GM18517 (cell line): ENCODE data around the gene WDR88.

Source experiments
- ATAC-seq: cut with Tn5 transposase; IDR thresholded peaks from one replicate; pipeline ENCODE4 v1.9.1; 2021; ENCODE audit warnings: mild to moderate bottlenecking, moderate library complexity; ENCODE audit not compliant: unreplicated experiment

Gene WDR88

GRCh38 chr19:33132021-33132420, at the start of gene WDR88:
Gene WDR88 (plus strand): TSS chr19:33132114. CDS start chr19:33132170, 56 bp downstream.
- no peak for ATAC-seq

- no peak for ATAC-seq
Observed at GRCh38 chr19:33085570-33086128, 46.3 kb upstream of the WDR88 start.

- no peak for ATAC-seq
Observed at GRCh38 chr19:33086955-33087354, 45.0 kb upstream of the WDR88 start.

GRCh38 chr19:33089010-33089409, 42.9 kb upstream of the WDR88 start:
- no peak for ATAC-seq

GRCh38 chr19:33090179-33090578, 41.7 kb upstream of the WDR88 start:
- no peak for ATAC-seq

GRCh38 chr19:33093420-33094210, 38.3 kb upstream of the WDR88 start:
- no peak for ATAC-seq

GRCh38 chr19:33094436-33095067, 37.4 kb upstream of the WDR88 start:
- ATAC-seq: no peak

- ATAC-seq: no peak
Observed at GRCh38 chr19:33096005-33096404, 35.9 kb upstream of the WDR88 start.

GRCh38 chr19:33098055-33098534, 33.8 kb upstream of the WDR88 start:
- ATAC-seq: no peak

- ATAC-seq: no peak
Observed at GRCh38 chr19:33100894-33101644, 30.8 kb upstream of the WDR88 start.

- no peak for ATAC-seq
Observed at GRCh38 chr19:33102893-33103292, 29.0 kb upstream of the WDR88 start.

GRCh38 chr19:33108161-33108560, 23.8 kb upstream of the WDR88 start:
- no peak for ATAC-seq

- no peak for ATAC-seq
Observed at GRCh38 chr19:33110137-33110910, 21.6 kb upstream of the WDR88 start.

GRCh38 chr19:33111587-33111986, 20.3 kb upstream of the WDR88 start:
- no peak for ATAC-seq

- ATAC-seq: no peak
Observed at GRCh38 chr19:33114312-33114711, 17.6 kb upstream of the WDR88 start.

- ATAC-seq: no peak
Observed at GRCh38 chr19:33117501-33117900, 14.4 kb upstream of the WDR88 start.

GRCh38 chr19:33118643-33119042, 13.3 kb upstream of the WDR88 start:
- ATAC-seq: no peak

GRCh38 chr19:33124207-33125098, 7.5 kb upstream of the WDR88 start:
- no peak for ATAC-seq

- ATAC-seq: no peak
Observed at GRCh38 chr19:33125929-33126388, 6.0 kb upstream of the WDR88 start.
